Right cardiac atrium (tissue), 5 donors: ENCODE measurements around the gene HPS4. TPM values are rescaled to one million over a fixed set of nuclear protein-coding genes. Genes with fewer than 3 reads are reported as not detected.

ENCODE experiments used
- ATAC-seq, 2 donors: fragments of 200-7000 bp; cut with Tn5 transposase; one replicate each; pipeline versions ENCODE4 v1.8.0 to v1.9.1; 2020; ENCODE audit warnings: moderate library complexity in 2 of 2, mild to moderate bottlenecking in 1 of 2
- DNase-seq, 3 donors: peaks; one replicate each; pipeline ENCODE4 v3.0.0-alpha.2; 2020
- H3K27ac ChIP-seq: one replicate; pipeline ENCODE4 v1.5.1; 2013; ENCODE audit warnings: mild to moderate bottlenecking, low read length, control low read depth, moderate library complexity
- H3K27me3 ChIP-seq: one replicate; pipeline ENCODE4 v1.6.1; 2013; ENCODE audit not compliant: control insufficient read depth, insufficient read depth
- H3K4me1 ChIP-seq: one replicate; pipeline ENCODE4 v1.6.1; 2013; ENCODE audit warnings: low read length; ENCODE audit not compliant: control insufficient read depth, insufficient read depth
- H3K4me3 ChIP-seq: one replicate; pipeline ENCODE4 v1.5.1; 2013; ENCODE audit warnings: low read length, control low read depth
- H3K9me3 ChIP-seq: one replicate; pipeline ENCODE4 v1.6.1; 2013; ENCODE audit warnings: low read length; ENCODE audit not compliant: control insufficient read depth
- WGBS: extraction: QIAGEN DNeasy Blood & Tissue Kit; methylation state at CpG from one replicate; pipeline ENCODE4 v1.1.7; 2013; 5-methylcytosine and 5-hydroxymethylcytosine counted together
- intact Hi-C, 4 donors: fragments of 100-400 bp; cut with DNase I; formaldehyde crosslinking; loops; one replicate each; pipeline versions ENCODE4 v1.11.0 to v1.14.0; 2022 to 2023
- polyA plus RNA-seq: library from polyadenylated mRNA; stranded (reverse); fragments of 200-250 nt; gene quantifications from one replicate; pipeline ENCODE4 v1.2.3, GENCODE V29; 2013
- total RNA-seq, 4 donors: library from RNA; stranded (reverse); fragmentation: NEBNext Ultra II Directional; extraction: Animal tissue kit (Norgen Biotek cat#: 25700); gene quantifications; one replicate each; pipeline ENCODE4 v1.2.1, GENCODE V29; 2021
- donor health status: healthy with polysubstance abuse.
- donor health status: DM: no; HTN: yes; CAD: no.
- donor health status: DM: no; HTN: no; CAD: no.
- donor health status: DM: no; HTN: yes; CAD: no; lungs with severe emphysema.
- donor health status: DM: yes; HTN: yes; CAD: no.

Gene HPS4
- total and polyA plus RNA-seq, 5 donors, result 7.4 to 14.0 (median 12.0) TPM

GRCh38 chr22:26517429-26517828, 33.8 kb upstream of the HPS4 start:
- 97% methylated on average over 5 of the region's 5 CpGs for WGBS
- intact Hi-C loops, result loop anchor here in 1 of 4 donors (10.0 kb wide), 1 partner anchor 67 kb away; no protein-coding TSS in a partner anchor
- H3K27me3 ChIP-seq, result no peaks in the 10 kb centered on the region
- H3K9me3 ChIP-seq, result no peaks in the 10 kb centered on the region
- H3K4me3 ChIP-seq, result no peak overlapping the region
- H3K4me1 ChIP-seq, result peaks cover 2% of the 10 kb centered on the region
- no peak for ATAC-seq
- DNase-seq, result no peak
- H3K27ac ChIP-seq, result no peak overlapping the region

- DNase-seq (no peak), ATAC-seq (no peak)
- intact Hi-C loops, result loop anchor here in 1 of 4 donors (10.0 kb wide), 1 partner anchor 68 kb away; no protein-coding TSS in a partner anchor
- 93% methylated on average over 1 of the region's 1 CpG for WGBS
- no peak overlapping the region for H3K4me3 ChIP-seq
- H3K27ac ChIP-seq, result no peak overlapping the region
- peaks cover 3% of the 10 kb centered on the region for H3K4me1 ChIP-seq
- H3K27me3 ChIP-seq, result no peaks in the 10 kb centered on the region
- H3K9me3 ChIP-seq, result no peaks in the 10 kb centered on the region
These were observed 32.9 kb upstream of the HPS4 start for GRCh38 chr22:26516503-26516902.

- ATAC-seq, result no peak
- Histone ChIP-seq H3K27me3 (no peaks in the 10 kb centered on the region), H3K4me1 (peaks cover 4% of the 10 kb centered on the region), H3K9me3 (no peaks in the 10 kb centered on the region), H3K4me3 (no peak overlapping the region), H3K27ac (no peak overlapping the region)
- intact Hi-C loops, result loop anchor here in 1 of 4 donors (10.0 kb wide), 1 partner anchor 69 kb away; no protein-coding TSS in a partner anchor
- 80% methylated on average over 3 of the region's 3 CpGs for WGBS
- DNase-seq, result no peak
These were observed 32.3 kb upstream of the HPS4 start for GRCh38 chr22:26515931-26516330.

- WGBS, result 93% methylated on average over 12 of the region's 12 CpGs
- intact Hi-C loops, result loop anchor here in 1 of 4 donors (10.0 kb wide), 1 partner anchor 70 kb away; no protein-coding TSS in a partner anchor
- Histone ChIP-seq H3K9me3 (no peaks in the 10 kb centered on the region), H3K27me3 (no peaks in the 10 kb centered on the region), H3K4me3 (no peak overlapping the region), H3K27ac (no peak overlapping the region), H3K4me1 (peaks cover 4% of the 10 kb centered on the region)
- ATAC-seq (no peak), DNase-seq (no peak)
These were observed 31.0 kb upstream of the HPS4 start for GRCh38 chr22:26514419-26515161.

- Histone ChIP-seq H3K4me1 (peaks cover 4% of the 10 kb centered on the region), H3K27ac (no peak overlapping the region), H3K4me3 (no peak overlapping the region), H3K27me3 (no peaks in the 10 kb centered on the region), H3K9me3 (no peaks in the 10 kb centered on the region)
- WGBS, result 37% methylated on average over 1 of the region's 1 CpG
- no peak for DNase-seq
- intact Hi-C loops, result loop anchor here in 1 of 4 donors (10.0 kb wide), 1 partner anchor 71 kb away; no protein-coding TSS in a partner anchor
- ATAC-seq, result no peak
These were observed 30.3 kb upstream of the HPS4 start for GRCh38 chr22:26513838-26514237.

- H3K9me3 ChIP-seq, result no peaks in the 10 kb centered on the region
- WGBS, result under 1% methylated on average over 40 of the region's 40 CpGs
- ATAC-seq (peak; percentile 97 to 98), DNase-seq (peak; percentile 95 to 98 (median 98))
- peak within 1 kb of the TSS; percentile 67 for H3K4me3 ChIP-seq
- no peaks in the 10 kb centered on the region for H3K27me3 ChIP-seq
- intact Hi-C loops, result loop anchor here in 1 of 4 donors (10.0 kb wide), 1 partner anchor 73 kb away; no protein-coding TSS in a partner anchor
- peak within 1 kb of the TSS; percentile 36 for H3K27ac ChIP-seq
- H3K4me1 ChIP-seq, result peaks cover 4% of the 10 kb centered on the region
These were observed 28.7 kb upstream of the HPS4 start, which contains the start of gene TFIP11 for GRCh38 chr22:26512149-26512793. TSS of gene TFIP11 (minus strand) at chr22:26512473. CDS start at chr22:26510272, 2,201 bp downstream.

GRCh38 chr22:26508148-26508547, 24.6 kb upstream of the HPS4 start:
- ATAC-seq, result no peak
- no peak overlapping the region for H3K27ac ChIP-seq
- H3K27me3 ChIP-seq, result no peaks in the 10 kb centered on the region
- intact Hi-C loops, result no loop called here
- H3K4me3 ChIP-seq, result no peak overlapping the region
- H3K4me1 ChIP-seq, result peaks cover 4% of the 10 kb centered on the region
- H3K9me3 ChIP-seq, result no peaks in the 10 kb centered on the region
- DNase-seq, result no peak

GRCh38 chr22:26503758-26504157, 20.2 kb upstream of the HPS4 start:
- H3K27ac ChIP-seq, result peak overlapping the region; percentile 84
- 43% methylated on average over 1 of the region's 1 CpG for WGBS
- intact Hi-C loops, result loop anchor here in 1 of 4 donors (5.0 kb wide), 1 partner anchor 89 kb away; the partner anchor contains the start of gene TPST2
- H3K27me3 ChIP-seq, result no peaks in the 10 kb centered on the region
- ATAC-seq (peak in 1 of 2 donors; percentile 47), DNase-seq (no peak)
- H3K4me1 ChIP-seq, result no peaks in the 10 kb centered on the region
- H3K9me3 ChIP-seq, result no peaks in the 10 kb centered on the region
- H3K4me3 ChIP-seq, result no peak overlapping the region

GRCh38 chr22:26502688-26503561, 19.3 kb upstream of the HPS4 start:
- WGBS, result 30% methylated on average over 3 of the region's 3 CpGs
- DNase-seq (peak in 1 of 3 donors; percentile 63), ATAC-seq (peak; percentile 73 to 83)
- H3K4me3 ChIP-seq, result no peak overlapping the region
- intact Hi-C loops, result loop anchor here in 1 of 4 donors (5.0 kb wide), 1 partner anchor 89 kb away; the partner anchor contains the start of gene TPST2
- H3K27ac ChIP-seq, result peak overlapping the region; percentile 84
- H3K9me3 ChIP-seq, result no peaks in the 10 kb centered on the region
- no peaks in the 10 kb centered on the region for H3K4me1 ChIP-seq
- H3K27me3 ChIP-seq, result no peaks in the 10 kb centered on the region

GRCh38 chr22:26501996-26502395, 18.4 kb upstream of the HPS4 start:
- H3K4me1 ChIP-seq, result no peaks in the 10 kb centered on the region
- DNase-seq (no peak), ATAC-seq (no peak)
- no peak overlapping the region for H3K27ac ChIP-seq
- no peak overlapping the region for H3K4me3 ChIP-seq
- WGBS, result 91% methylated on average over 2 of the region's 2 CpGs
- H3K27me3 ChIP-seq, result no peaks in the 10 kb centered on the region
- no peaks in the 10 kb centered on the region for H3K9me3 ChIP-seq
- intact Hi-C loops, result loop anchor here in 1 of 4 donors (5.0 kb wide), 1 partner anchor 90 kb away; the partner anchor contains the start of gene TPST2
